NCI-H460 (cell line): ENCODE results near the gene SPDYE1. TPM values are rescaled to one million over a fixed set of nuclear protein-coding genes. Genes with fewer than 3 reads are reported as not detected.
"Not testable (repeated sequence)": the region's sequence is repeated elsewhere in the genome, so short reads cannot be mapped to it uniquely, and the experiment has no call there.

Source experiments
- DNase-seq: peaks from one replicate; pipeline ENCODE4 v3.0.0-alpha.2; 2016; ENCODE audit warnings: low read depth; ENCODE audit errors: extremely low read depth
- total RNA-seq: library from RNA; depleted of rRNA; stranded (reverse); fragments of >200 nt; shearing (Covaris generic); gene quantifications from 2 replicates; pipeline ENCODE4 v1.2.3, GENCODE V29; 2014

Gene SPDYE1
- total RNA-seq, 1 experiment from 2014 or later, result not detected

DNA sequence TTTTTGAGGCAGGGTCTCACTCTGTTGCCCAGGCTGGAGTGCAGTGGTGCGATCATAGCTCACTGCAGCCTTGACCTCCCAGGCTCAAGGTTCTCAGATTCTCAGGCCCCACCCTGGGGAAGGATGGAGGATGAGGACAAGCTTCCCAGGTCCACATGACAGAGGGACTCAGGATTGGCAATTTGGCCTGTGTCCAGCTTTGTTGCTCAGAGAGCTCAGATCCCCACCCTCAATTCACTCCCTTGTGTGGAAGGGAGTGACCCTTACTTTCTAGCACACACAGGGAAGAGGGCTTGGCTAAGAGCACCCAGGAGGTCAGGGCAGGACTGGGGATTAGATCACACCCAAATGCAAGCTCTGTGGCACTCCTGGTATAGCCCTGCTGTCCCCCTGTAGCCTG, 6.9 kb upstream of the SPDYE1 start:
- not testable (repeated sequence) for DNase-seq

GRCh38 chr7:43992896-43993295, 4.8 kb upstream of the SPDYE1 start:
- not testable (repeated sequence) for DNase-seq

- DNase-seq, result not testable (repeated sequence)
Measured at GRCh38 chr7:43994681-43995080, 3.0 kb upstream of the SPDYE1 start.

DNA sequence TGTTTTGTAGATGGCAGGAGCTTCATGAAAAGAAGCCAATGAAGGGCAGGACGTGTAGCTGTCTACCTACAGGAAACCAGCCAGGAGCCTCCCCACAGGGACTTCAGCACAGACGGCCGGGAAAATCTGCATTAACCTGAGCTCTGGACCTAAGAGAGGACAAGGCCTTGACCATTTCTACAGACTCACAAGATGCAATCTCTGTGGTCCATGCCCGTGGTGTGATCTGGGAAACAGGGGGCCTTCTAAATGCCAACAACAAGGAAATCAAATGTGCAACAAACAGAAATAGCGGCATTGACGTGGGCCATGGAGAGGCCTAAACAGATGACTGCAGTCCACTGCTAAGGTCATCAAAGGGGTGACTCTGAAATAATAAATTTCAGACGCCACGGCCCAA, 14.4 kb downstream of the SPDYE1 start:
- not testable (repeated sequence) for DNase-seq

- not testable (repeated sequence) for DNase-seq
Measured at GRCh38 chr7:44015090-44015489, 17.4 kb downstream of the SPDYE1 start.

GRCh38 chr7:44018857-44019807, 21.4 kb downstream of the SPDYE1 start:
- peak; percentile 95 for DNase-seq

DNA sequence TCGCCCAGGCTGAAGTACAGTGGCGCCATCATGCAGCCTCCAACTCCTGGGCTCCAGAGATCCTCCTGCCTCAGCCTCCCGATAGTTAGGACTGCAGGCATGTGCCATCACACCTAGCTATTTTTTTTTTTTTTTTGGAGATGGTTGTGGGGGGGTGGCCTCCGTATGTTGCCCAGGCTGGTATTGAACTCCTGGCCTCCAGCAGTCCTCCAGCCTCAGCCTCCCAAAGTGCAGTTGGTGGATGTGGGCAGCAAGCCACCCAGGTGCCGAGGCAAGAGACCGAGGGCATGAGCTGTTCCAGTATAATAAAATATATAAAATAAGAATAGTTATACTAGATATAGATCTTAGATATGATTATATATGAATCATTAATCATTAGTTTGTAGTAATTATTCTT, 22.1 kb downstream of the SPDYE1 start:
- DNase-seq, result not testable (repeated sequence)

- DNase-seq, result not testable (repeated sequence)
Measured at GRCh38 chr7:44022069-44022468, 24.4 kb downstream of the SPDYE1 start.

DNA sequence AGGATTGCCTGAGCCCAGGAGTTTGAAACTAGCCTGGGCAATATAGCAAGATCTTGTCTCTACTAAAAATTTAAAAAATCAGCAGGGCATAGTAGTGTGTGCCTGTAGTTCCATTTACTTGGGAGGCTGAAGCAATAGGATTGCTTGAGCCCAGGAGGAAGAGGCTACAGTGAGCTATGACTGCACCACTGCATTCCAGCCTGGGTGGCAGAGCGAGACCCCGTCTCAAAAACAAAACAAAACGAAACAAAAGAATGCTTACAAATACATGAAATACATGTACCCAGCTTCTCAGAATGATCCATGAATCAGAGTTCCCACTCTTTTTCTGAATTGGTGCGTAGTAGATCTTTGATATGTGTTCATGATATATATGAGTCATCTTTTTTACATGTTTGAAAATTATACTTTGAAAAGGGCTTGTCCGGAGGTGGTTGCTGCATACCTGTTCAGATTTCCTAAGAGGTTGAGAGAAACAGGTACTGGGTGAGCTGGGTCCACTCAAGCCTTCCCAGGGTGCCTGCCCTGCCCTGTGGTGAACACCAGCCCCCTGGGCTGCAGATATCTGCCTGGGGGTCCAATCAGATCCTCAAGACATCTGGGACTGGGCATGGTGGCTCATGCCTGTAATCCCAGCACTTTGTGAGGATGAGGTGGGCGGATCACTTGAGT, 25.2 kb downstream of the SPDYE1 start:
- DNase-seq, result not testable (repeated sequence)

DNA sequence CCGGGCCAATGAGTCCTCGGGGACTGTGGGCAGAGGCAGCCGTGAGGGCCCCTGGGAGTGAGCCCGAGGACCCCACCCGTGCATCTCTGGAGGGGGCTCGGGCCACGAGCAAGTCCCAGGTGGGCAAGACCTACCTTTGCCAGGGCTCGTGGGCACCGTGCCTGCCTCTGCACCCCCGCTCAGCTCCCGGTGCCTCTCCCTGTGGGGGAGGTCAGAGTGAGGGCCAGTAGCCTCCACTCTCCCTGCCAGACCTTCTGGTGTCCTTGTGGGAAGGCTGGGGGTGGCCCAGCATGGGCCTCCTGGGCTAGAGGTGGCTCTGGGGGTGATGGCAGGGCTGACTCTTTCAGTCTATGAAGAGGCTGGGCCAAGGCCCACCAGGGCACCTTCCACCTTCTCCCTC, 31.7 kb downstream of the SPDYE1 start:
- DNase-seq, result not testable (repeated sequence)

DNA sequence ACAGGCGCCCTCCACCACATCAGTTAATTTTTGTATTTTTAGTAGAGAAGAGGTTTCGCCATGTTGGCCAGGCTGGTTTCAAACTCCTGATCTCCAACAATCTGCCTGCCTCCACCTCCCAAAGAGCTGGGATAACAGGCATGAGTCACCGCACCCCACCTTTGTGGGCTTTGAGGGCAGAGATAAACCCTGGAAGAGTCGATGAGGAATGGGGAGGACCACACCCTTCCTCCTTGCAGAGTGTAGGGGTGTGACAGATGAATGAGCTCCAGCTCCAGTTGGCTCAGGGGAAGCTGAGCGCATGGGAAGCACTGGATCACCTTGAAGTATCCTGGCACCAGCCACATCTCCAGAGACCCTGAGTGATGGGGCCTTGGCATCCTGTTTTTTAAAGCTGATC, 32.3 kb downstream of the SPDYE1 start:
- not testable (repeated sequence) for DNase-seq

- DNase-seq, result not testable (repeated sequence)
Measured at GRCh38 chr7:44031319-44031718, 33.6 kb downstream of the SPDYE1 start.

GRCh38 chr7:44032031-44032430, 34.3 kb downstream of the SPDYE1 start:
- DNase-seq, result not testable (repeated sequence)

DNA sequence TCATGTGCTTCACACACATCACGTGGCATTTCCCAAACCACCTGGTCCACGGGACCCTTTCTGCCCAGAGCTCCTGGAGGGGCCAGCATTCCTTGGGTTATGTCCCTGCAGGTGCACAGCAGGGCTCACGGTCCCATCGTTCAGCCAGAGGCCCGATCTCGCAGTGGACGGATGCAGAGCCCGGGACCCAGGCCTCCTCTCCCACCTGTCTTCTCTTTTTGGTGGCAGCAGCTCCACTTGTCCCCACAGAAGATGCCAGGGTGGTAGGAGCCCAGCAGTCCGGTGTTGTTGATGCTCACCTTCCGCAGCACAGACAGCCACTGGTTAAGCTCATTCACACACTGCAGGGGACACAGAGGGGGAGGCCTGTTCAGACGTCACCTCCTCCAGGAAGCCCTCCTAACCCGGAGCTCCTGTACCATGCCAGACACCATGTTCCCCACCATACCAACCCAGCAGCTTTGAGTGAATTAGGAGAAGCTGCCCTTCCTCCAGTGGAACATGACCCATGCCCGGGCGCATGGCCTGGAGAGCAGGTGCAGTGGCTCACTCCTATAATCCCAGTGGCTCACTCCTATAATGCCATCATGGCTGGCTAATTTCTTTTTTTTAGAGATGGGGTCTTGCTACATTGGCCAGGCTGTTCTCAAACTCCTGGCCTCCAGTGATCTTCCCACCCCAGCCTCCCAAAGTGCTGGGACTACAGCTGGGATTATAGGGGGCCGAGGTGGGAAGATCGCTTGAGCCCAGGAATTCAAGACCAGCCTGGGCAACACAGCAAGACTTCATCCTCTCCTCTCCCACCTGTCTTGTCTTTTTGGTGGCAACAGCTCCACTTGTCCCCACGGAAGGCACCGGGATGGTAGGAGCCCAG, 36.5 kb downstream of the SPDYE1 start:
- DNase-seq, result not testable (repeated sequence)

DNA sequence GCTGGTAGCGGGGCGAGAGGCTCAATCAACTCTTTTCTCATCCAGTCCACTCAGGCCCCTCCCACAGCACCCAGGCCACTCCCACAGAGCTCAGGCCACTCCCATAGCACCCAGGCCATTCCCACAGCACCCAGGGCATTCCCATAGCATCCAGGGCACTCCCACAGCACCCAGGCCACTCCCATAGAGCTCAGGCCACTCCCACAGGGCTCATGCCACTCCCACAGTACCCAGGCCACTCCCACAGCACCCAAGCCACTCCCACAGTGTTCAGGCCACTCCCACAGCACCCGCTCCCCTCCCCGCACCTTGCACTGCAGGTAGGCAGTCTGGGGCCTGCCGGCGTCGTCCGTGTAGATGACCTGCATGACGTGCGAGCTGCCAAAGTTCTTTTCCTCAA, 38.7 kb downstream of the SPDYE1 start:
- DNase-seq, result peak; percentile 38

DNA sequence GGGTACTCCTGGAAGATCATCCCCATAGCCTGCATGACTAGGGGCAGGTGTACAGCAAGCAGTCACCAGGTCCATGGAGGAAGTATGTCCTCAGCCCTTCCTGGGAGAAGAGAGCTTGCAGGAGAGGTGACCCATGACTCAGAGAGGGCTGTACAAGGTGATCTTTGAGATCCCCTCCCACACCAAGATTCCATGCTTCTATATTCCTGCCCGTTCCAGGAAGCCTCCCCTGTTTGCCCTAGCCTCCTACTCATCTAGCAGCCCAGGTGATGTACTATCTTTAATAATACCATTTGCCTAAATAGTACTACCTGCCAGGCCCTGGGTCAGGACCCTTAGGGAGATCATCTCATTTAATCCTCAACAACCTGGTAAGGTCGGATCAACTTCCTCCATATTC, 40.3 kb downstream of the SPDYE1 start:
- not testable (repeated sequence) for DNase-seq

GRCh38 chr7:44038553-44038952, 40.9 kb downstream of the SPDYE1 start:
- DNase-seq, result not testable (repeated sequence)

GRCh38 chr7:44038961-44039558, 41.4 kb downstream of the SPDYE1 start:
- DNase-seq, result peak; percentile 80

- DNase-seq, result not testable (repeated sequence)
Measured at GRCh38 chr7:44039800-44040492, 42.2 kb downstream of the SPDYE1 start.

DNA sequence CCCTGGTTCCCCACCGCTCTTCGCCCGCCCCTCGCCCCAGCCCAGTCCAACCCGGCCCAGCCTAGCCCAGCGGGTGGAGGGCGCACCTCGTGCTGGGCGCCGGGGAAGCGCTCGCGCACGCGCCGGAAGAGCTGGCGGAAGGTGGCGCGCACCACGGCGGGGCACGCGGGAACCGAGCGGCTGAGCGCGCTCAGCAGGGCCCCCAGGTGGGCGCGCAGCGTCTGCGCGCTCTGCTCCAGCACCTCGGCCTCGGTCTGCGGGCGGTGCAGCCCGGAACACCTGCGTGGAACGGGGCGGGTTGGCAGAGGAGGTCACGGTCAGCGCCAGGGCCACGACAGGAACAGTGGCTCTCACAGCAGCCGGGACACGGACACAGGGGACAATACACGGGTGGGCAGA, 42.8 kb downstream of the SPDYE1 start:
- not testable (repeated sequence) for DNase-seq
